OCI-LY1 (cell line): ENCODE results near the gene OR5L1.

Experiments
- H2AFZ ChIP-seq: fragments of 200-600 bp; sonication (generic), shearing (Covaris generic); 2 replicates; pipeline ENCODE4 v1.6.0; 2014; ENCODE audit warnings: antibody characterized with exemption, mild to moderate bottlenecking, low read length
- H3F3A ChIP-seq: fragments of 200-600 bp; sonication (generic), shearing (Covaris generic); 2 replicates; pipeline ENCODE4 v1.6.0; 2014; ENCODE audit warnings: mild to moderate bottlenecking, antibody characterized with exemption, low read length, moderate library complexity; ENCODE audit not compliant: insufficient read depth
- H3K27ac ChIP-seq: fragments of 200-600 bp; sonication (generic); 2 replicates; pipeline ENCODE4 v1.5.1; 2014; ENCODE audit warnings: low read length, mixed run types, mild to moderate bottlenecking, low read depth; ENCODE audit not compliant: poor library complexity, severe bottlenecking
- H3K27me3 ChIP-seq: fragments of 200-600 bp; sonication (generic); 2 replicates; pipeline ENCODE4 v1.6.0; 2014; ENCODE audit warnings: antibody characterized with exemption, mild to moderate bottlenecking, low read length, moderate library complexity; ENCODE audit not compliant: insufficient read depth
- H3K36me3 ChIP-seq: fragments of 200-600 bp; sonication (generic); 2 replicates; pipeline ENCODE4 v1.6.1; 2014; ENCODE audit warnings: mild to moderate bottlenecking, antibody characterized with exemption, low read length, moderate library complexity, mixed read lengths; ENCODE audit not compliant: insufficient read depth
- H3K4me1 ChIP-seq: fragments of 200-600 bp; sonication (generic); 2 replicates; pipeline ENCODE4 v1.5.1; 2014; ENCODE audit warnings: mild to moderate bottlenecking, low read length, moderate library complexity; ENCODE audit not compliant: insufficient read depth, severe bottlenecking
- H3K4me2 ChIP-seq: fragments of 200-600 bp; sonication (generic), shearing (Covaris generic); 2 replicates; pipeline ENCODE4 v1.6.1; 2014; ENCODE audit warnings: low read length
- H3K4me3 ChIP-seq: fragments of 200-600 bp; sonication (generic); 2 replicates; pipeline ENCODE4 v1.5.1; 2014; ENCODE audit warnings: low read length, low read depth, mild to moderate bottlenecking, mixed read lengths; ENCODE audit not compliant: poor library complexity, severe bottlenecking
- H3K79me2 ChIP-seq: fragments of 200-600 bp; shearing (Covaris generic); 2 replicates; pipeline ENCODE4 v1.6.1; 2016; ENCODE audit warnings: mixed run types, low read length, mixed read lengths; ENCODE audit not compliant: insufficient read depth
- H3K9ac ChIP-seq: fragments of 200-600 bp; sonication (generic), shearing (Covaris generic); 2 replicates; pipeline ENCODE4 v1.6.1; 2014; ENCODE audit warnings: mild to moderate bottlenecking, low read length, mixed read lengths
- H3K9me2 ChIP-seq: fragments of 200-600 bp; sonication (generic), shearing (Covaris generic); 2 replicates; pipeline ENCODE4 v1.6.1; 2014; ENCODE audit warnings: low read depth, mild to moderate bottlenecking, low read length, mixed read lengths
- H3K9me3 ChIP-seq: fragments of 200-600 bp; shearing (Covaris generic); 2 replicates; pipeline ENCODE4 v1.6.1; 2014; ENCODE audit warnings: low read length, mixed read lengths
- H4K20me1 ChIP-seq: fragments of 200-600 bp; sonication (generic), shearing (Covaris generic); 2 replicates; pipeline ENCODE4 v1.6.0; 2016; ENCODE audit warnings: mild to moderate bottlenecking, low read length; ENCODE audit not compliant: insufficient read depth
- EZH2 ChIP-seq: fragments of 200-600 bp; sonication (generic), shearing (Covaris generic); IDR thresholded peaks from 2 replicates; pipeline ENCODE4 v1.8.0; 2017; ENCODE audit warnings: borderline replicate concordance, mixed run types, mild to moderate bottlenecking, antibody characterized with exemption, low read length, moderate library complexity, mixed read lengths
- TF ChIP-seq, protein P1 (sequence below): fragments of 200-600 bp; sonication (generic), shearing (Covaris generic); IDR thresholded peaks from 2 replicates; pipeline ENCODE4 v1.5.1; 2017; ENCODE audit warnings: mild to moderate bottlenecking, antibody characterized with exemption, low read length, moderate library complexity, mixed read lengths

Gene OR5L1

DNA sequence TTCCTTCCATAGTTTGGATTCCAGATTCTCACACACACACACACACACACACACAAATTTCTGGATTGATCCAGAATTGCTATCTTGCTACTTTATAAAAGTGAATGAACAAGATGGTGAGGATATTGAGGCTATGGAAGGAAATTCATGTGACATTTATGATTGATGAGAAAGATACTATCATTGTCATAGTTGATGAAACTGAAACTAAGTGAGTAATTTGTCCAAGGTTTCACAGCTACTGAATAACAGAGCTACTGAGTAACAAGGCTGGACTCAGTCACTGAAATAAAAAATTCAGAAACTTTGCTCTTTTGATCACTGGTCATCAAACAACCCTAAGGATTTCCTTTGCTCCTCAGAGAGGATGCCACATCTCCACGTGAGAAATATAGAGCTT is 43.5 kb downstream of the OR5L1 start:
- H2AFZ ChIP-seq, result no peak overlapping the region

More for the DNA sequence above, 43.5 kb downstream of the OR5L1 start:
- Histone ChIP-seq H3K9ac (no peak overlapping the region), H3K9me2 (no peaks in the 10 kb centered on the region), H3K27me3 (no peaks in the 10 kb centered on the region), H3K4me3 (no peak overlapping the region), H3K27ac (no peak overlapping the region), H3K4me2 (no peak overlapping the region), H3K79me2 (no peaks in the 10 kb centered on the region), H3F3A (no peaks in the 10 kb centered on the region), H3K36me3 (no peaks in the 10 kb centered on the region), H3K4me1 (no peaks in the 10 kb centered on the region), H4K20me1 (no peaks in the 10 kb centered on the region), H3K9me3 (no peaks in the 10 kb centered on the region)
- TF ChIP-seq EZH2, result no peak
- TF ChIP-seq, protein P1, sequence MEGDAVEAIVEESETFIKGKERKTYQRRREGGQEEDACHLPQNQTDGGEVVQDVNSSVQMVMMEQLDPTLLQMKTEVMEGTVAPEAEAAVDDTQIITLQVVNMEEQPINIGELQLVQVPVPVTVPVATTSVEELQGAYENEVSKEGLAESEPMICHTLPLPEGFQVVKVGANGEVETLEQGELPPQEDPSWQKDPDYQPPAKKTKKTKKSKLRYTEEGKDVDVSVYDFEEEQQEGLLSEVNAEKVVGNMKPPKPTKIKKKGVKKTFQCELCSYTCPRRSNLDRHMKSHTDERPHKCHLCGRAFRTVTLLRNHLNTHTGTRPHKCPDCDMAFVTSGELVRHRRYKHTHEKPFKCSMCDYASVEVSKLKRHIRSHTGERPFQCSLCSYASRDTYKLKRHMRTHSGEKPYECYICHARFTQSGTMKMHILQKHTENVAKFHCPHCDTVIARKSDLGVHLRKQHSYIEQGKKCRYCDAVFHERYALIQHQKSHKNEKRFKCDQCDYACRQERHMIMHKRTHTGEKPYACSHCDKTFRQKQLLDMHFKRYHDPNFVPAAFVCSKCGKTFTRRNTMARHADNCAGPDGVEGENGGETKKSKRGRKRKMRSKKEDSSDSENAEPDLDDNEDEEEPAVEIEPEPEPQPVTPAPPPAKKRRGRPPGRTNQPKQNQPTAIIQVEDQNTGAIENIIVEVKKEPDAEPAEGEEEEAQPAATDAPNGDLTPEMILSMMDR, result no peak
